ENCODE results near the gene NFATC4. TPM values are rescaled to one million over a fixed set of nuclear protein-coding genes. Genes with fewer than 3 reads are reported as not detected.

The NFATC4 gene
- total and polyA plus RNA-seq, 2 experiments from 2014 or later, result 84.8 to 96.9 TPM

DNA sequence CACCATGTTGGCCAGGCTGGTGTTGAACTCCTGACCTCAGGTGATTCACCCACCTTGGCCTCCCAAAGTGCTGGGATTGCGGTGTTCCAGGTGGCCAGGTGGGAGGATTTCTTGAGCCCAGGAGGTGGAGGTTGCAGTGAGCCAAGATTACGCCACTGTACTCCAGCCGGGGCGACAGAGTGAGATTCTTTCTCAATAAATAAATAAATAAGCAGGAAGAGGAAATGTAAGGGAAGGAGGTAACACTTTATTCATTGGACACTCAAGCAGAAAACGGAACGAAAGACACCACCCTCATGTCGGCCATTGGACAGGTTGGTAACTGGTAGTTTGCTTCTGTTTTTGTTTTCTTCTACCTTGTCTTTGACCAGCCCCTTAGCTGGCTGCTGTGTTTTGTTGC lies 13.0 kb upstream of the NFATC4 start:
- H3K79me2 ChIP-seq (ENCODE audit: insufficient read depth), result no peaks in the 10 kb centered on the region
- H2AFZ ChIP-seq, result no peak overlapping the region
- TF ChIP-seq EZH2 (IDR thresholded peaks at IDR 0.05; ENCODE audit: insufficient read depth, poor library complexity, severe bottlenecking) (no peak), EZH2phosphoT487 (IDR thresholded peaks at IDR 0.05; ENCODE audit: insufficient read depth, low read depth) (no peak)
- H3K27me3 ChIP-seq (replicated peaks; ENCODE audit: insufficient read depth), result no peaks in the 10 kb centered on the region
- no peaks in the 10 kb centered on the region for H3K36me3 ChIP-seq (ENCODE audit: low read depth)
- peaks cover 25% of the 10 kb centered on the region for H3K4me1 ChIP-seq (ENCODE audit: insufficient read depth)
- H3K4me2 ChIP-seq (ENCODE audit: unreplicated experiment), result no peak overlapping the region
- no peak for DNase-seq
- peak overlapping the region; percentile 68 for H3K27ac ChIP-seq
- H3K9me3 ChIP-seq (ENCODE audit: low read depth), result no peaks in the 10 kb centered on the region
- H3K4me3 ChIP-seq, result no peak overlapping the region
- H3F3A ChIP-seq (ENCODE audit: insufficient read depth), result peaks cover 24% of the 10 kb centered on the region
- H3K9ac ChIP-seq, result no peak overlapping the region
- H4K20me1 ChIP-seq (ENCODE audit: insufficient read depth), result no peaks in the 10 kb centered on the region
- no peaks in the 10 kb centered on the region for H3K9me2 ChIP-seq (ENCODE audit: insufficient read depth)
- WGBS, 2 experiments (ENCODE audit: low coverage in 1 of 2, low lambda C conversion rate in 2 of 2, missing lambda C conversion rate in 2 of 2), result 94 to 95% methylated on average over 7 of the region's 7 CpGs
- in situ Hi-C loops (cut with MboI), result no loop called here

DNA sequence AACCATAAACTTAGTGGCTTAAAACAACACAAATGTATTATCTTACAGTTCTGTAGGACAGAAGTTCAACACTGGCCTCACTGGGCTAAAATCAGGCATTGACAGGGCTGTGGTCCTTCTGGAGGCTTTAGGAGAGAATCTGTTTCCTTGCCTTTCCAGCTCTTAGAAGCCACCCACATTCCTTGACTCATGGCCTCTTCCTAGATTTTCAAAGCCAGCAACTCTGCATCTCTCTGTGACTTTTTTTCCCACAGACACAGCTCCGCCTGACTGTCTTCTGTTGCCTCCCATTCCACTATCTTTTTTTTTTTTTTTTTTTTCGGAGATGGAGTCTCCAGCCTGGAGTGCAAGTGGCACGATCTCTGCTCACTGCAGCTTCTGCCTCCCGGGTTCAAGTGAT lies 11.8 kb upstream of the NFATC4 start:
- TF ChIP-seq EZH2phosphoT487 (IDR thresholded peaks at IDR 0.05; ENCODE audit: insufficient read depth, low read depth) (no peak), EZH2 (IDR thresholded peaks at IDR 0.05; ENCODE audit: insufficient read depth, poor library complexity, severe bottlenecking) (no peak)
- Histone ChIP-seq H3K9me3 (ENCODE audit: low read depth) (no peaks in the 10 kb centered on the region), H3K4me1 (ENCODE audit: insufficient read depth) (peaks cover 27% of the 10 kb centered on the region), H3K4me2 (ENCODE audit: unreplicated experiment) (no peak overlapping the region), H3K4me3 (no peak overlapping the region), H3K9ac (no peak overlapping the region), H2AFZ (no peak overlapping the region), H3K9me2 (ENCODE audit: insufficient read depth) (no peaks in the 10 kb centered on the region), H3K79me2 (ENCODE audit: insufficient read depth) (no peaks in the 10 kb centered on the region), H3K27me3 (replicated peaks; ENCODE audit: insufficient read depth) (no peaks in the 10 kb centered on the region), H3F3A (ENCODE audit: insufficient read depth) (peaks cover 21% of the 10 kb centered on the region), H3K36me3 (ENCODE audit: low read depth) (no peaks in the 10 kb centered on the region), H4K20me1 (ENCODE audit: insufficient read depth) (no peaks in the 10 kb centered on the region), H3K27ac (no peak overlapping the region)
- in situ Hi-C loops (cut with MboI), result no loop called here
- 52 to 67% methylated on average over 3 to 4 of the region's 4 CpGs for WGBS, 2 experiments (ENCODE audit: low coverage in 1 of 2, low lambda C conversion rate in 2 of 2, missing lambda C conversion rate in 2 of 2)
- no peak for DNase-seq

DNA sequence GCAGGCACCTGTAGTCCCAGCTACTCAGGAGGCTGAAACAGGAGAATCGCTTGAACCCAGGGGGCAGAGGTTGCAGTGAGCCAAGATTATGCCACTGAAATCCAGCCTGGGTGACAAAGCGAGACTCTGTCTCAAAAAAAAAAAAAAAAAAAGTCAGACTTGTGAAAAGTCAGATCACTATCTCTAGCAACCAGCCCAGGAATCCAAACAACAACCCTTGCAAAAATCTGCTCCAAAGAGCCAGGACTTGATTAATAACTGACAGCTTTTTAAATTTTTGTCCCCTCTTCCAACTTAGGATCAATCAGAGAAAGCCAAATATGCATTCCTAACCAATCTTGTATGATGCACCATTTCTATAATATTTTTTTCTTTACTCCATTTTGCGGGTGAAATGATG lies 7.7 kb upstream of the NFATC4 start:
- H3K4me2 ChIP-seq (ENCODE audit: unreplicated experiment), result no peak overlapping the region
- 83 to 98% methylated on average over 2 to 3 of the region's 3 CpGs for WGBS, 2 experiments (ENCODE audit: low coverage in 1 of 2, low lambda C conversion rate in 2 of 2, missing lambda C conversion rate in 2 of 2)
- H3K36me3 ChIP-seq (ENCODE audit: low read depth), result no peaks in the 10 kb centered on the region
- peaks cover 26% of the 10 kb centered on the region for H3K4me1 ChIP-seq (ENCODE audit: insufficient read depth)
- peaks cover 16% of the 10 kb centered on the region for H3F3A ChIP-seq (ENCODE audit: insufficient read depth)
- H3K4me3 ChIP-seq, result no peak overlapping the region
- in situ Hi-C loops (cut with MboI), result no loop called here
- H3K79me2 ChIP-seq (ENCODE audit: insufficient read depth), result no peaks in the 10 kb centered on the region
- no peaks in the 10 kb centered on the region for H3K9me2 ChIP-seq (ENCODE audit: insufficient read depth)
- H3K9ac ChIP-seq, result no peak overlapping the region
- DNase-seq, result no peak
- H3K27ac ChIP-seq, result no peak overlapping the region
- no peaks in the 10 kb centered on the region for H4K20me1 ChIP-seq (ENCODE audit: insufficient read depth)
- H3K27me3 ChIP-seq (replicated peaks; ENCODE audit: insufficient read depth), result no peaks in the 10 kb centered on the region
- no peaks in the 10 kb centered on the region for H3K9me3 ChIP-seq (ENCODE audit: low read depth)
- TF ChIP-seq EZH2 (IDR thresholded peaks at IDR 0.05; ENCODE audit: insufficient read depth, poor library complexity, severe bottlenecking), result no peak
- no peak overlapping the region for H2AFZ ChIP-seq

DNA sequence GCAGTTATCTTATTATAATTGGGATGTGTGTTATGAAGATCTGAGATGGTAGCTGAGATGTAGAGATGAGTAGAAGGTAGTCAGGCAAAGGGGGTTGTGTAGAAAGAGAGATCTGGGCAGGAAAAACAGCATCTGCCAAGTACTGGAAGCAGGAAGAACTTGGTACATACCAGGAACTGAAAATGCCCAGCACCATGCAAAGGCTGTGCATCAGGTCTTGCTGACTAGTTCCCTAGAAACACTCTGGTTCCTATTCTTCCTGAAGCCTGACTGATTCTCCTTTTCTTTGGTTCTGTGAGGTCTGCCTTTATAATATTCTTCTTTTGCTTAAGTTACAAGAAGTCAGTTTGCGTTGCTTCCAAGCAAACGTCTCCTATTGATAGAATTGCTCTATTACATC lies 6.7 kb upstream of the NFATC4 start:
- H3K27ac ChIP-seq, result peak overlapping the region; percentile 83; the same call in 1 of the 2 replicates
- H3K9me2 ChIP-seq (ENCODE audit: insufficient read depth), result no peaks in the 10 kb centered on the region
- no peaks in the 10 kb centered on the region for H3K36me3 ChIP-seq (ENCODE audit: low read depth)
- no peaks in the 10 kb centered on the region for H3K27me3 ChIP-seq (replicated peaks; ENCODE audit: insufficient read depth)
- no peak overlapping the region for H3K4me2 ChIP-seq (ENCODE audit: unreplicated experiment)
- WGBS, 2 experiments (ENCODE audit: low coverage in 1 of 2, low lambda C conversion rate in 2 of 2, missing lambda C conversion rate in 2 of 2), result 74 to 83% methylated on average over 2 of the region's 2 CpGs
- no peaks in the 10 kb centered on the region for H3K9me3 ChIP-seq (ENCODE audit: low read depth)
- no peak for DNase-seq
- no peaks in the 10 kb centered on the region for H3K79me2 ChIP-seq (ENCODE audit: insufficient read depth)
- TF ChIP-seq EZH2 (IDR thresholded peaks at IDR 0.05; ENCODE audit: insufficient read depth, poor library complexity, severe bottlenecking) (no peak), EZH2phosphoT487 (IDR thresholded peaks at IDR 0.05; ENCODE audit: insufficient read depth, low read depth) (no peak)
- peaks cover 17% of the 10 kb centered on the region for H3F3A ChIP-seq (ENCODE audit: insufficient read depth)
- no peak overlapping the region for H3K9ac ChIP-seq
- H3K4me1 ChIP-seq (ENCODE audit: insufficient read depth), result peaks cover 33% of the 10 kb centered on the region
- no peak overlapping the region for H2AFZ ChIP-seq
- no peak overlapping the region for H3K4me3 ChIP-seq
- no peaks in the 10 kb centered on the region for H4K20me1 ChIP-seq (ENCODE audit: insufficient read depth)
- in situ Hi-C loops (cut with MboI), result no loop called here
